HG03354 (cell line): ENCODE results near the gene FUT4.
"Not testable (repeated sequence)": the region's sequence is repeated elsewhere in the genome, so short reads cannot be mapped to it uniquely, and the experiment has no call there.

Source experiments
- ATAC-seq: cut with Tn5 transposase; IDR thresholded peaks from one replicate; pipeline ENCODE4 v1.9.1; 2021; ENCODE audit warnings: mild to moderate bottlenecking; ENCODE audit not compliant: unreplicated experiment, poor library complexity, severe bottlenecking

Gene FUT4

GRCh38 chr11:94543695-94544645, at the start of gene FUT4:
Gene FUT4, plus strand, starts transcription at chr11:94543921. Its CDS starts 213 bp downstream, at chr11:94544134.
- peak; percentile 84 for ATAC-seq

- ATAC-seq: peak; percentile 71
Observed at GRCh38 chr11:94494126-94494680, 49.5 kb upstream of the FUT4 start.

- no peak for ATAC-seq
Observed at GRCh38 chr11:94500181-94500580, 43.5 kb upstream of the FUT4 start.

- no peak for ATAC-seq
Observed at GRCh38 chr11:94501522-94501921, 42.2 kb upstream of the FUT4 start.

GRCh38 chr11:94504689-94505293, 38.9 kb upstream of the FUT4 start:
- peak; percentile 68 for ATAC-seq

- ATAC-seq: not testable (repeated sequence)
Observed at GRCh38 chr11:94506513-94506912, 37.2 kb upstream of the FUT4 start.

GRCh38 chr11:94507485-94507884, 36.2 kb upstream of the FUT4 start:
- ATAC-seq: no peak

GRCh38 chr11:94511932-94512781, 31.6 kb upstream of the FUT4 start, which contains the start of gene C11orf97:
Gene C11orf97, plus strand, starts transcription at chr11:94512461. Its CDS starts 68 bp downstream, at chr11:94512529.
- ATAC-seq: peak; percentile 92

GRCh38 chr11:94513091-94513490, 30.6 kb upstream of the FUT4 start:
- peak; percentile 39 for ATAC-seq

- ATAC-seq: no peak
Observed at GRCh38 chr11:94515398-94515797, 28.3 kb upstream of the FUT4 start.

- no peak for ATAC-seq
Observed at GRCh38 chr11:94516725-94517124, 27.0 kb upstream of the FUT4 start.

GRCh38 chr11:94518300-94518699, 25.4 kb upstream of the FUT4 start:
- no peak for ATAC-seq

GRCh38 chr11:94519478-94520084, 24.1 kb upstream of the FUT4 start:
- ATAC-seq: peak; percentile 54

- ATAC-seq: peak; percentile 69
Observed at GRCh38 chr11:94521684-94522083, 22.0 kb upstream of the FUT4 start.

GRCh38 chr11:94524341-94524740, 19.4 kb upstream of the FUT4 start:
- ATAC-seq: no peak

GRCh38 chr11:94525546-94526324, 18.0 kb upstream of the FUT4 start:
- no peak for ATAC-seq

- no peak for ATAC-seq
Observed at GRCh38 chr11:94526645-94527438, 16.9 kb upstream of the FUT4 start.

- ATAC-seq: no peak
Observed at GRCh38 chr11:94528551-94528950, 15.2 kb upstream of the FUT4 start.
